ENCODE data around the gene COA1. TPM values are rescaled to one million over a fixed set of nuclear protein-coding genes. Genes with fewer than 3 reads are reported as not detected.

COA1 gene
- total and polyA plus RNA-seq, 9 of the 15 experiments (the other 6 are each of a cell fraction or from before 2014, with no cell fraction given) = 98.9 to 463 (median 181) TPM

DNA sequence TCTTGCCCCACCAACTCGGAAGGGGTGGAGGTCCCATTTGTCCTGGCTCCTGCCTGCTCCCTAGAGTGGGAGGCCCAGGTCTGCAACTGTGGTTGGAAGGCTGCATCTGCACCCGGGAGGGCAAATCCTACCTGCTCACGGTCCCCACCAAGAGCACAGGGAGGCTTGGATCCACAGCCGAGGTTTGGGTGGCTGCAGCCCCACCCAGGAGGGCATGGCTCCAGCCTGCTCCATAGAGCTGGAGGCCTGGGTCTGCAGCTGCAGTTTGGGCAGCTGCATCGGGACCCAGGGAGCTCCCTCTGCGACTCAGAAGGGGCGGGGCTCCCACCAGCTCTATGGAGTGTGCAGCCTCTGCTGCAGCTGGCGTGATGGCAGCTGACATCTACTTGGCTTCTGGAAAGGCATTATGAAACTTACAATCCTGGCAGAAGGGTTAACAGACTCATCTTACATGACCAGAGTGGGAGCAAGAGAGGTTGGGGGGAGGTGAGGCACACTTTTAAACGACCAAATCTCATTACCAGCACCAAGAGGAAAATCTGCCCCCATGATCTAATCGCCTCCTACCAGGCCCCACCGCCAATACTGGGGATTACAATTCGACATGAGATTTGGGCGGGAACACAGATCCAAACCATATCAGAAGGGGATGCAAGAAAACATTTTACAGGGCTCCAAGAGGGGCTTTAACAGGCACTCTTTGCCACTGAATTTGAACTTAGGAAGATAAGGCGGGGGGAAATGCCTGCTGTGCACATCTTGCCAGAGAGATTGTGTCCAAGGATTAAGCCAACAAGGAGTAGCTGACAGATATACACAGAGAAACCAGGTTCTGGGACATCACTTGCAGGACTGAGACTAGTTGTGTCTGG, 20.9 kb upstream of the COA1 start (continued):
- TF ChIP-seq, protein P1, sequence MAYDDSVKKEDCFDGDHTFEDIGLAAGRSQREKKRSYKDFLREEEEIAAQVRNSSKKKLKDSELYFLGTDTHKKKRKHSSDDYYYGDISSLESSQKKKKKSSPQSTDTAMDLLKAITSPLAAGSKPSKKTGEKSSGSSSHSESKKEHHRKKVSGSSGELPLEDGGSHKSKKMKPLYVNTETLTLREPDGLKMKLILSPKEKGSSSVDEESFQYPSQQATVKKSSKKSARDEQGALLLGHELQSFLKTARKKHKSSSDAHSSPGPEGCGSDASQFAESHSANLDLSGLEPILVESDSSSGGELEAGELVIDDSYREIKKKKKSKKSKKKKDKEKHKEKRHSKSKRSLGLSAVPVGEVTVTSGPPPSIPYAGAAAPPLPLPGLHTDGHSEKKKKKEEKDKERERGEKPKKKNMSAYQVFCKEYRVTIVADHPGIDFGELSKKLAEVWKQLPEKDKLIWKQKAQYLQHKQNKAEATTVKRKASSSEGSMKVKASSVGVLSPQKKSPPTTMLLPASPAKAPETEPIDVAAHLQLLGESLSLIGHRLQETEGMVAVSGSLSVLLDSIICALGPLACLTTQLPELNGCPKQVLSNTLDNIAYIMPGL (CRISPR knock-in tag; IDR thresholded peaks at IDR 0.05) = no peak
- no peak for TF ChIP-seq ZBTB11 (CRISPR knock-in tag; IDR thresholded peaks at IDR 0.05)
- no peak for TF ChIP-seq TARDBP (IDR thresholded peaks at IDR 0.05)
- TF ChIP-seq MCM3 (IDR thresholded peaks at IDR 0.05) = no peak
- no peak for TF ChIP-seq CBX8 (IDR thresholded peaks at IDR 0.05; ENCODE audit: borderline replicate concordance, extremely low read depth, low read depth, low read length, poor library complexity, severe bottlenecking)
- TF ChIP-seq ZSCAN29 (IDR thresholded peaks at IDR 0.05) = no peak
- no peak for TF ChIP-seq ATF2 (CRISPR knock-in tag; IDR thresholded peaks at IDR 0.05)
- no peak for TF ChIP-seq FOXP1 (CRISPR knock-in tag; IDR thresholded peaks at IDR 0.05)
- no peak for TF ChIP-seq ZNF197 (CRISPR knock-in tag; IDR thresholded peaks at IDR 0.05; ENCODE audit: low read depth)
- no peak for TF ChIP-seq BCLAF1 (IDR thresholded peaks at IDR 0.05; ENCODE audit: borderline replicate concordance in 1 of 2, control insufficient read depth in 1 of 2, low read depth in 2 of 2, low read length in 1 of 2)
- TF ChIP-seq SMAD1 (IDR thresholded peaks at IDR 0.05; ENCODE audit: low read depth, low read length, partially characterized antibody) = no peak
- TF ChIP-seq ARID3A (IDR thresholded peaks at IDR 0.05; ENCODE audit: borderline replicate concordance, low read depth, low read length) = no peak
- TF ChIP-seq ZNF143 (CRISPR knock-in tag; IDR thresholded peaks at IDR 0.05) = no peak
